ENCODE results near the gene NBAS.
"Not testable (repeated sequence)": the region's sequence is repeated elsewhere in the genome, so short reads cannot be mapped to it uniquely, and the experiment has no call there.

The NBAS gene

DNA sequence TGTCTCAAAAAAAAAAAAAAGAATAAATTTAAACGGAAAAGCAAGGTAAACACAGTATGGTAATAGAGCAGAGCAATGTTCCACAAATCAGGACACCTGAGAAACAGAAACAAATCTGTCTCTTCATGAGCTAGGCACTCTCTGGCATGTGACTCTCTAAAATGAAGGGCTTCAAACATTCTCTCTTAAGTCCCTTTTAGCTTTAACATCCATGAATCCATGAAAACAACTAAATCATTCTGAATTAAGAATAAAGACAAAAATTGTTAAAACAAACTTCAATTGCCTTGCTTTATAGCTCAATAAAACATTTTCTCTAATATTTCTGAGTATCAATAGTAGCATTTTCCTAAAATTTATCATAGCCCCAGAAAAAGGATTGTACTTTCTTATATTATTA lies 132.1 kb downstream of the NBAS start:
- in situ Hi-C loops (cut with HindIII; ENCODE audit: low sequenced_read_pairs): no loop called here

DNA sequence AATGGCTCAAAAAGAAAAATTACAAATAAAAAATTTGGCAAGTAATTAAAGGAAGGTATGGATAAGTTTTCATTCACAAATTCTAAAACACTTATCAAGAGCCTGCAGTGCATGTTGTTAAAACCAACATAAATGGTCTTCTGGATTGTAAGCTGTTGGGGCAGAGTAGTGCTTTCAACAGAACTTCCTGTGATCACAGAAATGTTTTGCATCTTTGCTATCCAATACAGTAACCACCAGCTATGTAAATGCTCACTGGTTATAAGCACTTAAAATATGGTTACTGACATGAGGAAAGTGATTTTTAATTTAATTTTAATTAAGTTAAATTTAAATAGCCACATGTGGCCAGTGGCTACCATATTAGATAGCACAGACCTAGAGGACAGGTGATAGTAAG lies 133.1 kb downstream of the NBAS start:
- in situ Hi-C loops (cut with HindIII; ENCODE audit: low sequenced_read_pairs): no loop called here

GRCh38 chr2:15426606-15427005 lies 134.5 kb downstream of the NBAS start:
- in situ Hi-C loops (cut with HindIII; ENCODE audit: low sequenced_read_pairs): no loop called here

- in situ Hi-C loops (cut with HindIII; ENCODE audit: low sequenced_read_pairs): no loop called here
Observed at GRCh38 chr2:15425712-15426111, 135.4 kb downstream of the NBAS start.

DNA sequence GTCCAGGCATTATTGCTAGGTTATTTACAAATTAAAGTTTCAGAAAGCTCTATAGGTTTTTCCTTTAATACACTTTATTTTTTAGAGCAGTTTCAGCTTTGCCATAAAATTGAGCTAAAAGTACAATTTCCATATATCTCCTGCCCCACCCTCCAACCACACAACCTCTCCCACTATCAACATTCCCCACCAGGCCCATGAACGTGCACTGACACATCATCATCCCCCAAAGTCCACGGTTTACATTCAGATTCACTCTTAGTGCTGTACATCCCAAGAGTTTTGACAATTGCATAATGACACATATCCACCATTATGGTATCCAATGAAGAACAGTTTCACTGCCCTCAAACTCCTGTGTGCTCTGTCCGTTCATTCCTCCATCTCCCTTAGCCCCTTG lies 139.4 kb downstream of the NBAS start:
- in situ Hi-C loops (cut with HindIII; ENCODE audit: low sequenced_read_pairs): no loop called here

GRCh38 chr2:15415748-15416147 lies 145.4 kb downstream of the NBAS start:
- in situ Hi-C loops (cut with HindIII; ENCODE audit: low sequenced_read_pairs): no loop called here

DNA sequence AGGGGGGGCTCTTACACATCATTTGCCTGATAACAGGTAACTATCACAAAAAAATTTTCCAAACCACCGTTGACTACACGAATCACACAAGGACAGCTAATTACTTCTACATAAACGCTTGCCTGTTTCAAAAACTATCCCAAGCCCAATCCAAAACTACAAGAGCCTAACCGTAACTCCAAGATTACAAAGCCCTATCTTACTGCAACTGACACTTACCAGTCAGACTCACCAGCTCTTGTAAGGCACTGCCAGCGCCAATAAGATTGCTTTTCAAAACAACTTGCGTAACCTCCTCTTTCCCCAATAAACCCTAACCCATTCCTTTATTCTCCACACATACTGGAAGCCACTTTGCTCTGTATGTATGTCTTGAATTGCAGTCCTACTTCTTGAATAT lies 148.4 kb downstream of the NBAS start:
- in situ Hi-C loops (cut with HindIII; ENCODE audit: low sequenced_read_pairs): no loop called here

DNA sequence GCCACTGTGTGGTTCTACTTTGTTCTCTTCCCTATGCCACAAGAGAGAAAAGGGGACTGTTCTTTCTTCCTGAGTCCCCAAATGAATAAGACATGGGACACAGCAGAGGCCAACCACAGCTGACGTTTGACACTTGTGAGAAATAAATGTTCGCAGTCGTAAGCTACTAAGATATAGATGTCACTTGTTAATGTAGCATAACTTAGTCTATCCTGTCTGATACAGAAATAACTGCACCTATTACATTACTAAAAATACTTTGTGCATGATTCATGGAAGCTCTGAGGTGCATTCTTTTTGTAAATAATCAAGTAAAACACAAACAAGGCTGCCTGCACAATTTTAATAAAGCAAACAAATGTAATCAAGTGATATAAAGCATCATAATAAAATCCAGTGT lies 148.8 kb downstream of the NBAS start:
- in situ Hi-C loops (cut with HindIII; ENCODE audit: low sequenced_read_pairs): no loop called here

DNA sequence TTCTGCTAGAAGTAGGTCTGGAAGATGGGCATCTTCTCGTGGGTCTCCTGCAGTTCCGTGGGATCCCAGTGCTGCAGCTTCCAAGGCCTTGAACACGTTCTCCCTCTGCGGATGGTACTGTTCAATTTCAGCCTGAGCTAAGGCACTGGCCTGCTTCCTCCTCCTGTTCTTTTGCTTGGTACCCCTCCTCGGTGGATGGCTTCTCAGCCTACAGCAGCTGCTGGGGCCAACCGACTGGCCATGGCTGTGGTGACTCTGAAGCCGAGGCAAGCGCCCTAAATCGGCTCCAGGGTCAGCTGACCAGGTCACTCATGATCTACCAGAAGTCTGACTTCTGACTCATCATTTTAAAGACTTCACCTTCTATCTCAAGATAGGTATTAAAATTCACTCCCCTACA lies 150.2 kb downstream of the NBAS start:
- in situ Hi-C loops (cut with HindIII; ENCODE audit: low sequenced_read_pairs): no loop called here

DNA sequence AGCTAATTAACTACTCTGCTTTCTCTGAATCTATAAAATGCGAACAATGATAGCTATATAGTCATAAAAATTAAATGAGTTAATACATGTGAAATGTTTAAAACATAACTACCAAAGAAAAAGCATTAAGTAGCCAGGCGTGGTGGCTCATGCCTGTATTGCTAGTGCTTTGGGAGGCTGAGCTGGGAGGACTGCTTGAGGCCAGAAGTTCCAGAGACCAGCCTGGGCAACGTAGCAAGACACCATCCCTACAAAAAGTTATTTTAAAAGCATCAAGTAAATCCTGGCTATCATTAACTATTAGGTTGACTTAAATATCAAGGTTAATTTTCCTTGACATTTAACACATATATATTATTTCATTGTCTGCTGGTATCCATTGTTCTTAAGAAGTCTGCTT lies 152.4 kb downstream of the NBAS start:
- in situ Hi-C loops (cut with HindIII; ENCODE audit: low sequenced_read_pairs): no loop called here

GRCh38 chr2:15407666-15408065 lies 153.5 kb downstream of the NBAS start:
- in situ Hi-C loops (cut with HindIII; ENCODE audit: low sequenced_read_pairs): no loop called here

DNA sequence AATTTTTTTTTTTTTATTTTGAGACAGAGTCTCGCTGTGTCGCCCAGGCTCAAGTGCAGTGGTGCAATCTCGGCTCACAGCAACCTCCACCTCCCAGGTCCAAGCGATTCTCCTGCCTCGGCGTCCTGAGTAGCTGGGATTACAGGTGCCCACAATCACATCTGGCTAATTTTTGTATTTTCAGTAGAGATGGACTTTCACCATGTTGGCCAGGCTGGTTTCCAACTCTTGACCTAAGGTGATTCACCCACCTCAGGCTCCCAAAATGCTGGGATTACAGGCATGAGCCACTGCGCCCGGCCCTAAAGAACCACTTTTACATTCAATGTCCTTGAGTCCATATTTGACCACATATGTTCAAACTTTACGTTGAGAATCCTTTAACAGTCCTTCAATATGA lies 156.6 kb downstream of the NBAS start:
- in situ Hi-C loops (cut with HindIII; ENCODE audit: low sequenced_read_pairs): not testable (repeated sequence)

DNA sequence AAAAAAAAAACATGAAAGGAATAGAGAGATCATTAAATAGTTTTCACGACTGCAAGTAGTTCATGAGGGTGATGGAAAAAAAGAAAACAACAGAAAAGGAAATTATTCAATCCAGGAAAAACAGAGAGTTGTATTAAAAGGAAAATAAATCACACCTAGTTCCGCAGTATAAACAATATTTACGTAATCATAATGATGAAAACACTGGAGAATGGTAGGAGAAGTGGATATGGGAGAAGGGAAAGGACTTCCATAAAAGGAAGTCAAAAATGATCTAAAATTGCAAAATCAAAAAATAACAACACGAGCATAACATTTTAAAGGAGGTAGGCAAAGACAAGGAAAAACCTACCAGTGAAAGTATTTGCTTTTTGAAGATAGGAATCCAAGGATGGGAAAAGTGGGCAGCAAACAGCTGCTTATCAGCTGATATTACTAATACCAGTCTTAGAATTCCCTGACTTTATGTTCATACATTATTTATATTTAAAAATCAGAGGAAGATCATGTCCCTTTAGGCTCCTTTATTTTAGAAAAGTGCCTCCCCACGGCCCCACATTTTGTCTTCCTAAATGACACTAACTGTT lies 160.8 kb downstream of the NBAS start:
- in situ Hi-C loops (cut with HindIII; ENCODE audit: low sequenced_read_pairs): no loop called here

- in situ Hi-C loops (cut with HindIII; ENCODE audit: low sequenced_read_pairs): no loop called here
Observed at GRCh38 chr2:15399241-15399640, 161.9 kb downstream of the NBAS start.

DNA sequence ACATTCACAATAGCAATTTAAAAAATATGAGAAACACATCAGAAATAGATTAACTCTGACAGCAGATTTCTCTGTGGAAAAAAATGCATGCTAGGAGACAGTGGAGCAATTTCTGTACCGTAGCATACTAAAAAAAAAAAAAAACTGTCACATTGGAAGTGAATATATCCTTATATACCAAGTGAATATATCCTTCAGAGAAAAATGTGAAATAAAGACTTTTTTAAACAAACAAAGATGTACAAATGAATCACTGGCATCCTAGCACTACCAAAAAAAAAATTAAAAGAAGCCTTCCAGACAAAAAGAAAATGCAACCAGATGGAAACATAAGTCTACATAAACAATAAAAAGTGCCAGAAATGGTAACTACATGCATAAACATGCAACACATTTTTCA lies 169.4 kb downstream of the NBAS start:
- in situ Hi-C loops (cut with HindIII; ENCODE audit: low sequenced_read_pairs): no loop called here

- in situ Hi-C loops (cut with HindIII; ENCODE audit: low sequenced_read_pairs): no loop called here
Observed at GRCh38 chr2:15389895-15390294, 171.2 kb downstream of the NBAS start.

GRCh38 chr2:15389326-15389700 lies 171.8 kb downstream of the NBAS start:
- in situ Hi-C loops (cut with HindIII; ENCODE audit: low sequenced_read_pairs): no loop called here

- in situ Hi-C loops (cut with HindIII; ENCODE audit: low sequenced_read_pairs): no loop called here
Observed at GRCh38 chr2:15388406-15389325, 172.5 kb downstream of the NBAS start.

- in situ Hi-C loops (cut with HindIII; ENCODE audit: low sequenced_read_pairs): no loop called here
Observed at GRCh38 chr2:15385184-15385583, 175.9 kb downstream of the NBAS start.

DNA sequence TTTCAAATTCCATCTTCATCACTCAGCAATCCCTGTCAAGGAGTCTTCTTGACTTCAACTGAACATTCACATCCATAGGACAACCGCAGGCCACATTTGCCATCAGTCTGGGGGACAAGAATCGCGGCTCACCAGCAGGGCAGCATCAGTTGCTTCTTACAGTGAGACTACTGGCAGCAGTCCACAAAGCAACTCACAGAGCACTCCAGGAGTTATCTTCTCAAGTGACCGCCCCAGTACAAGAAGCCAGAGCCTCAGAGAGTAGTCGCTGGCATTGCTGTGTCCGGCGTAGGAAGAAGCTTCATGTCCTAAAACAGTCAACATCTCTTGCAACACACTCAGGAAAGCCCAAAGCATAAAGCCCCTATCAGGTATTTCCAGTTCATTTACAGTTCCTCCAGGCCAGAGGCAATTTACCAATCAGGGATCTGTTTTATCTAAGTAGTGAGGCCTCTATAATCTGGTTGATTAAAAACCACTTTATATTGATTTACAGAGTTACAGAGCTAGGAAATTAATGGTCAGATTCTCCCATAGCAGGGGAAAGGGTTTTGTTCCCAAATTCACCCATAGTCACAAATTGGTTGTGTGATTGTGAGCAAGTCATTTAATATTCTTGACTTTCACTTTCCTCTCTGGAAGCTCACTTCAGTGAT lies 177.3 kb downstream of the NBAS start:
- in situ Hi-C loops (cut with HindIII; ENCODE audit: low sequenced_read_pairs): no loop called here

- in situ Hi-C loops (cut with HindIII; ENCODE audit: low sequenced_read_pairs): no loop called here
Observed at GRCh38 chr2:15378148-15378908, 182.8 kb downstream of the NBAS start.

All from endothelial cell of hepatic sinusoid (primary cell).